Measurements from ENCODE around the gene OR2L8.

The OR2L8 gene

DNA sequence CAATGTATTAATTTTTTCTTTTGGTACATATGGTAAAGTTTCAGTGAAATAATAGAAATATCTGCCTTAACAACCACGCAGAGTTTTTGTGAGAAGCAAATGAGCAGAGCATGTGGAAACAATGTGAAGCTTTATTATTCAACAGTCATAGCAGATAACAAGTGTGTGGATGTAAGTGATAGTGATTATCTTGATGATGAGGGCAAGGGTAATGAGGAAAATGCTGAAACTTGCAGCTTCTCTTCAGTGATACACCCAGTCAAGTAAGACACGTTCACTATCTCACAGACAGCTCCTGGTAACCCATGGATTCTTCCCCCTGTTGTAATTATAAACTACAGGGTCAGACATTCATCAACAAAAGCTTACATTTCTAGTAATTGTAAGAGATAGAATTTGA lies 50.2 kb downstream of the OR2L8 start:
- DNase-seq, result no peak

Data from activated CD4-positive, alpha-beta T cell treated with anti-CD3 and anti-CD28 coated beads, Interleukin-2, Interleukin-6, amounts not matched to agents 100 ng/mL and 50 ng/mL, durations not matched to agents 16 hours and 8 hours (primary cell).